CD4-positive, alpha-beta T cell treated with Interleukin-15 for 1 hour (primary cell): ENCODE measurements around the gene COMT.
"Not testable (repeated sequence)": the region's sequence is repeated elsewhere in the genome, so short reads cannot be mapped to it uniquely, and the experiment has no call there.

Experiments used
- DNase-seq: peaks from one replicate; pipeline ENCODE4 v3.0.0-alpha.2; 2020

COMT gene

DNA sequence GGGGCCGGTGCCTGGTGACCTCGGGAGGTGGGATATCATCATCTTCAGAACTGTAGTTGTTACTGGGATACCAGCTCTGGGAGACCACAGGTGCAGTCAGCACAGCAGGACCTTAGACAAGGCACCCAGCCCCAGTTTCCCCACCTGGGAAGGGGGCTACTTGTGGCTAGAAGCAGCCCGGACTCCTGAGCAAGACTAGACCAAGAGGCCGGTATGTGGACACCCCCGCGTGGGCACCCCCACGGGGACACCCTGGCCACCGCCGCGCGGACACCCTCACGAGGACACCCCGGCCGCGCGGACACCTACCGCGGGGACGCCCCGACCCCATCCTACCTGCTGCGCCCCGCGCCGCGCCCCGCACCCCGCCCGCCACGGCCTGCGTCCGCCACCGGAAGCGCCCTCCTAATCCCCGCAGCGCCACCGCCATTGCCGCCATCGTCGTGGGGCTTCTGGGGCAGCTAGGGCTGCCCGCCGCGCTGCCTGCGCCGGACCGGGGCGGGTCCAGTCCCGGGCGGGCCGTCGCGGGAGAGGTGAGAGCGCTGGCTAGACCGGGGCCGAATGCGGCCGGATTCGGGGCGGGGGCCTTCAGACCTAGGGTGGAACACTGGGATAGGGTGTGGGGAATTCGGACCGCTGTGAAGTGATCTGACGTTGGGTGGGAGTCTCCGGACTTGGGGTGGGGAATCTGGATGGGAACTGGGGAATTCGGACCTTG, at the start of gene COMT, which contains the start of gene TXNRD2:
COMT (plus strand) TSS at position 408 of the 718 bp plus-strand sequence. CDS start 20,755 bp downstream, outside the sequence.
TXNRD2 (minus strand) TSS at position 454 of the 718 bp plus-strand sequence; CDS start at position 439, 15 bp downstream.
- DNase-seq, result peak; percentile 70

DNA sequence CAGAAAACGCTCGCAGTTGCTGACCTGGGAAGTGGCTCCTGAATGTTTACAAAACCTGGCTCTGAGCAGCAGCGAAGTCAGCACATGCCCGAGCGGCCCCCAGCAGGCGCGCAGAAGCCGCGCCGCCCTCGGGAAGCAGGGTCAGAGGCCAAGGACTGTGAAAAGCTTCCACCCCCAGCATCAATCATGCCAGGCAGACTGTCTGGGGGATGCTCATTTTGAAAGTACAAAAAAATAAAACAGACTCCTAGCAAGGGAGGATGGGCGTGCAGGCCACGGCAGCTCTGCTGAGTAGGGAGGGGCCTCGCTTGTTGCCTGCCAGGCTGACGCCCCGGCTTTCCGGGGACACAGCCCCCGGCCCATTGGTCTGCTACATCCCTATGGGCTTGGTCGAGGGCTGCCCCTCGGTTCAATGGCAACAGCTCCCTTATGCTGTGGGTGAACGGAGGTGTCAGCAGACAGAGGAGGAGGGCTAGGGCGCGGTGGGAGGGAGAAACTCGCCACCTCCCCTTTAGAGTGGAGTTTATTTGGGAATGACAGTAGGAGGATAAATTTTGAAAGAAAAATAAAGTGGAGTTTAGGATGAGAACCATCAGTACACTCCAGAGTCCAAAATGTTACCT, 49.2 kb upstream of the COMT start:
- DNase-seq, result peak; percentile 40

DNA sequence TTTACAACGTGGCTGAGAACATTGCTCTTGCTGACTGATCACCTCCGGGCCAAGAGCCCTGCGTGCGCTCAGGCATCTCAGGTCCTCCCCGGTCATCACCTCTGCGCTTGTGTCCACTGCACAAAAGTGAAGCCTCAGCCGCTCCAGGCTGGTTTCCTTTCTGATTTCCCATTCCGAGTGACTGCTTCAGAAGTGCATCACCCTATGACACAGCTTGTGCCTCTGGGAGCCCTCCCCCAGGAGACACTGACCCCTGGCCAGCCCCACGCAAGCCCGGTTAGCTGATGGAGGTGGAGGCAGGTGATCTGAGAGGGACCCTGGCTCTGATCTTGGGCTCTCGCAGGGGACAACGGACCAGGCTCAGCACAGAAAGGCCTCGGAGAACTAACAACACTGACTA, 48.6 kb upstream of the COMT start:
- DNase-seq, result no peak

DNA sequence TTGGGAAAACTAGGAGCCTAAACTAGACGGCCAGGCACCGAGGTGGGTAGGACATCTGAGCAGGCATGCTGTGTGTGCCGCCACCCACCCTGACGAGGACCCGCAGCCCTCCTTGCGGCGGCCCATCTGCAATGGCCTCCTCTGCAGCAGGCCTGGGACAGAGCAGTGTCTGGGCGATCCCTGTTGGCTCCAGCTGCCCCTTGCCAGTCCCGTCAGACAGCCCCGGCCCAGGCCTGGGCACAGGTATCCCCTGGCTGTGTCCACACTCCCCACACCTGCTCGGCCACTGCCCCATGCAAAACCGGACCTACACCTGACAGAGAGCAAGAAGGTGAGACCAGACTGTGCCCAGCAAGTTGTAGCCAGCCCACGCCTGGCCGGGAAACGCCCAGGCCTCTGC, 48.2 kb upstream of the COMT start:
- no peak for DNase-seq

DNA sequence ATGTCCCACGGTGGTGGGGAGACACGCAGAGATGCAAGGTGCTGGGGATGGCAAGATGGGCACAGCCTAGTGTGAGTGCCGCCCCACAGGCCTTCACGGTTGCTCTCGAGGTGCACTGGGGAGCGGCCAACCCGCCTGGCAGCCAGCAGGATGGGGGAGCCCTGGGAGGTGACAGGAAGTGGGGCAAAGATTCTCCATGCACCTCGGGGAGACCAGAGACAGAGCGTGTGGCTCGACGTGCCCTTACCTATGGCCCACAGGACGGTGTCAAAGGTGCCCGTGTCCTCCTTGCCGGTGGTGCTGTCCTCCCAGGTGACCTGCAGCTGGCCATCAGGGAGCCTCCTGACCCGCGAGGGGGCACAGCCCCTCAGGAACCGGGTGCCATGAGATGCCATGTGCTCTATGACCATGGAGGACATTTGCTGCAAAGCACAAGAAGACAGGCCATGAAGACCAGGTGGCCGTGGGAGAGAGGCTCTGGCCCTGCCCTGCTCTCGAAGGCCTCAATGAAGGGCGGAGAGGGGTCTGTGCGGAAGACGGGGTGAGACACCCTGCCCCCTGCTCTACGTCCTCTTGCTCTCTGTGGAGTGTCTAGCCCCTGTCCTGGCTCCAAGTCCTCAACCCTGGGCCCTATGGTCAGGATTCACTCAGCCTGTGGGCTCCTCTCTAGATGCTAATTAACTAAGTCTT, 46.3 kb upstream of the COMT start:
- DNase-seq, result no peak

DNA sequence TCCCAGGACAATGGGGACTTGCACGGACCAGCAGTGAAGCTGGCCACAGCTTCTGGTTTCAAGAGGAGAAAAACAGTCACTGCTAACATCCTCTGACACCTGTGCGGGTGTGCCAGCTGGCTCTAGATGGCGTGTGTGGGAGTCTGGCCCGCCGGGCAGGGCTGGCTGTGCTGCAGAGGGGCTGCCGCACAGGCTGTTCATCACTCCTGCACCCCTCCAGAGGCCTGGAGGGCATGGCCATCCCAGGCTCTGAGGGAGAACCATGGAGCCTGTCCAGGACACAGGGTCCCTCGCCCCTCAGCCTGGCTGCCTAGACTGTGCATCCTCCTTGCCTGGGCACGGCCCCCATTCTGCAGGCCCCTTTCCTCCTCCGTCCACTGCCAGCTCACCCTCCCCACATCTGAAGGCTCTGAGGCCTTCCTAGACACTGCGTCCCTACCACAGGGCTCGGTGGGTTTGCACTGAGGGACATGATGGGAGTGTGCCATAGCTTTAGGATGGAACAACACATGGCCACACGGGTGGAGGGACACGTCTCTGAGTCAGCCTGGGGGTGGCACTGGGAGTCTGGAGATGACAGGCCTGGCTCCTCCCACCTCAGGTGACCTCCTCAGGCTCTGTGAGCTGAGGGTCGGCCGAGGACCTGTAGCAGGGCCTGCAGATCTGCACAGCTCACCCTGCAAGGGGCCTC, 44.8 kb upstream of the COMT start:
- DNase-seq, result no peak

DNA sequence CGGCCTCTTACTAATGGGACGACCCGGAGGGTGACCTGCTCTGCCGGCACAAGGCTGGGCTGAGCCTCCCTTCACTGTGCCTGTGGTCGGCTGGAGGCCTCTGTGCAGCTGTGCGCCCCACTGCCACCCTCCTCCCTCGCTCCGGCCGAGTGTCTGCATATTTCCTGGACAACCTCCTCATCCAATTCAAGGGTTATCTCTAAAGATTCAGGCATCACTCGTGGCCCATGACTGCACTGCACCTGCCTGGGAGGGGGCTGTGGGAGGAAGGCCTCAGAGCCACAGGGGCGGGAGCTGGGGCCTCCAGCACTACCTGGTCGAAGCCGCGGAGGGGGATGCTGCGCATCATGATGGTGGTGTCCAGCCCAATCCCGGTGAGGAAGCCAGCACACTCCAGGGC, 43.8 kb upstream of the COMT start:
- no peak for DNase-seq

DNA sequence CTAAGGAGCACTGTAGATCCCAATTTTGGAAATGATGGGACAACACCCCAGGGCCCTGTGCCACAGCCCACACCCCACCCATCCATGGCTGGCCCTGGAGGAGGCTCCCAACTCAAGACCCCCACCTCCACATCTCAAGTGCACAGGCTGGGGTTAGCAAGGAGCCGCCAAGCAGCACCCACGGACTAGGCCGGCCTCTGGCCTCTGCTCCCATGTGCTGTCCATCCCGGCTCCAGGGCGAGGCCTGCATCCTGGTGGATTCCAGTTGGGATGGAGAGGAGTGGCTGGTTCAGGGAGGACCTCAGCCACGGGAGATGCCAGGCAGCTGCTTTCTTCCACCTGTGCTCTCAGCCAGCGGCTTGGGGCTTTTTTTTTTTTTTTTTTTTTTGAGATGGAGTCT, 43.4 kb upstream of the COMT start:
- DNase-seq, result no peak

DNA sequence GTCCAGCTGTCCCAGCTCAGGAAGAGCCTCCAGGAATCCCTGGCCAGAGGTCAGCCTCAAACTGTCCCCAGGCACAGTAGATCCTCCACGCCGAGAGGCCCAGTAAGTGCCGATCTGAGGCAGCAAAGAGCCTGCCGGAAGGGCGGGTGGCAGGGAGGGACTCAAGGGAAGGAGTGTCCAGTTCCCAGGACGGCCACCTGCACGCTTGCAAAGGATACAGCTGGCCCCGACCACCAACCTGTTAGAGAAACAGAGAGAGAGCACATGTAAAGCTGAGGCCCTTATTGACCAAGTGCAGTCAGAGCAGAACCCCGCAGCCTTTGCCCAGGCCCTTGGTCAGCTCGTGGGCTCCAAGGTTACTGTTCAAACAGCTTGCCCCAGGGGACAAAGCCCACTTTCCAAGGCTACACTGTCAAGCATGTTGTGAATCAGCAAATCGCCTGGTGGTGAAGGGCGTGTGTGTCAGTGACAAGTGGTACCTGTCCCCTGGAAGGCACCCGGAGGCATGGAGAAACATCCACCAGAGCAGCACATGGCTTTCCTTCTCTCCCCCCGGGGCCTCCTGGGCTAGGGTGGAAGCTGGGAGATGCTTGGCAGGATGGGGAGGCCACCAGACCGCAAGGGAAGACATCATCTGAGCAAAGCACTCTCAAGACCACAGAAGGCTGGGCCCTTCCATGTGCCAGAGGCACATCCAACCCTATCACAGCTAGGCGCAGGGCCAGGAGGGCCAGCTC, 42.6 kb upstream of the COMT start:
- no peak for DNase-seq

DNA sequence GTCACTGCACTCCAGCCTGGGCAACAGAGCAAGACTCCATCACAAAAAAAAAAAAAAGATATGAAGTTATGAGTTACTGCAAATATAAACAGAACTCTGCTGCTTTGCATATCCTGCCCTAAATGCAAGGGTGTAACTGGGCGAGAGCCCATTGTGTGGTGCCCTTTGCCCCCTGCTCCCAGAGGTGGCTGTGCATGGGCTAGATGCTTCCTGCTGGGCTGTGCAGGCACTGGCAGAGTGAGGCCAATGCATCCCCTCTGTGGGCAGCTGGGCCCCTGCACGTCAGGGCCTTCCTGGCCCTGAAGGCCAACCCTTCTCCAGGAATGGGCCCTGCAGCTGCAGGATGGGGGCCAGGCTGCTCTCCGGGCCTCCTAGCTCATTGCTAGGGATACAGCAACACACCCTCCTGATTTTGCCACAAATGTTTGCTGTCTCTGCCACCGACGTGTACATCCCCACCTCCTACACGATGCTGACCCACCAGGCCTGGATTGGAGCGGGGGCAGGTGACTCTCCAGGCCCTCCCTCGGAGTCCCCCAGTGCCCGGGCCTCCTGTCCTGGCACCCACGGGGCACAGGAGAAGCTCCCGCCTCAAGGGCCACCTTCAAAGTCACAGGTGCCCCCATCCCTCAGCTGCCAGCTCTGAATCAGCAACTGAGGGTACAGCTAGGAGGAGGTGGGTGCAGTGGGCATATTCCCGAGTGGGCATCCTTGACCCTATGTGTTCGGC, 40.7 kb upstream of the COMT start:
- no peak for DNase-seq

DNA sequence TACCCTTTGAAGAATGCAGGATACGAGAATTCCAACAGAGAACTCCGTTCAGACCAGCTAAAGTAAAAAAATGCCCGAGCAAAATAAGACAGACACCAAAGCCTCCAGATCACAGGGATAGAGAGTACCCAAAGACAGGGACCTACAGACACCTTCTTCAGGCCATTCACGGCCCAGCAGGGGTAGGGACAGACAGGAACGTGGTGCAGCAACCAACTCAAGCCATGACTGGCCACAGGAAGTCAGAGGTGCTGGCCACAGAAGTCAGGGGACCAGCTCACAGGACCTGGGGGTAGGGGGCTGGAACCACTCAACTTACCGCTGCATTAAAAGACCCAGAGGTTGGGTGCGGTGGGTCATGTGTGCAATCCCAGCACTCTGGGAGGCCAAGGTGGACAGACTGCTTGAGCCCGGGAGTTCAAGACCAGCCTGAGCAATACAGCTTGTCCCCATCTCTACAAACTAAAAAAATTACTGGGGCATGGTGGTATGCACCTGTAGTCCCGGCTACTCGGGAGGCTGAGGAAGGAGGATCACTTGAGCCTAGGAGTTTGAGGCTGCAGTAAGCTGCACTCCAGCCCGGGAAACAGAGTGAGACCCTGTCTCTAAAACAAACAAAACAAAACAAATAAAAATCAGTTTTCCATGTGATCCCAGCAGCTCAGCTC, 39.9 kb upstream of the COMT start:
- DNase-seq, result no peak

DNA sequence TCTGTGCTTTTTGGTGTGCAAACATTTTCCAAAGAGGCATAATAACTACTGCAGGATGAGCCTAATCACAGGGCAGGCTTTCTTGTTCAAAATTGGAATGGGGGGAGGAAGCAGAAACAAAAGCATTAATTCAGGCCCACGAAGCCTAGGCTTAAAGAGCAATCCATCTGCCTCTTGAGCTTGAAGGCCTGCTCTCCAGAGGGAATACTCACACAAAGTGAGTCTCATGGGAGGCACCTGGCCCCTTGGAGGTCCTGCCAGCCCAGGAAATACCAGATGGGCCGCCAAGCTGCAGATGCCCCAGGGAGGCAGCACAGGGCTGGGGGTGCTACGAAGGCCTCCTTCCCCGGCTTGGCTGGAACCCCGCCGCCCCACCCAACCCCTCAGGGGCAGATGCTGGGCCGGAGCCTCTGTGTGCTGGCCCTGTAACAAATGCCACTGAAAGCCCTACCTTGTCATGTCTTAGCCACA, 39.3 kb upstream of the COMT start:
- DNase-seq, result no peak

DNA sequence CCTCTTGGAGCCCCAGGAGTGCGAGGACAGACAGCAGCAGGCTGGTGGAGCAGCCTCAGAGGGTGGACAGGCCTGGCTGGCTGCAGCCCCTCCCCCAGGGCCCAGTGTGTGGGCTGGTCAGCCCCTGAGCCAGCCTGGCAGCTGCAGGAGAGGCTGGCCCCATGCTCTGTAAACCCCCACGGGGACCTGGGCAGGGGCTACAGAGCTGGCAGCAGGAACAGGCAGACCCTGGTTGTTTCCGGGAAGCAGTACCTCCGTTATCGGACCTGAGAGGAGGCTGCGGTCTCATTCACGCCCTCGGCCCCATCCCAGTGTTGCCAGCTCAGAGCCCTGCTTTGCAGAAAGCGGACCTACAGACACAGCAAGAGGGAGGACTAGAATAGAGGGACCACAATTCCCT, 38.5 kb upstream of the COMT start:
- no peak for DNase-seq

DNA sequence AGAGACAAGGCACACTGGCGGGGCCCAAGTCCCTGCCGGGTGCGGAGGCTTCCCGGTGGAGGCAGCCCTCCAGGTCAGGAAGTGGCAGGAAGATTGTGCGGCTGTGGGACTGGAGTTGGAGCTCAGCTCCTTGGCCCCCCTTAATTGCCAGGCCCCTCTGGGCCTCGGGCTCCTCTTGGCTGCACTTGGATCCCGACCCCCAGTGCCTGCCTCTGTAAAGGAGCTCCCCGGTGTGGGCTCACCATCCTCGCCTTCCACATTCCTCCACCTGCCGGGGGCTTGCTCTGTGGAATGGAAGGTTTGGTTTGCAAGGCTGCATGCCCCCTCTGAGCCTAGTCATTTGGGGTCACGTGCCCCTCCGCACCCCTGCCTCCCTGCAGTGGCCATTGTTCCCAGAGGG, 38.1 kb upstream of the COMT start:
- no peak for DNase-seq

DNA sequence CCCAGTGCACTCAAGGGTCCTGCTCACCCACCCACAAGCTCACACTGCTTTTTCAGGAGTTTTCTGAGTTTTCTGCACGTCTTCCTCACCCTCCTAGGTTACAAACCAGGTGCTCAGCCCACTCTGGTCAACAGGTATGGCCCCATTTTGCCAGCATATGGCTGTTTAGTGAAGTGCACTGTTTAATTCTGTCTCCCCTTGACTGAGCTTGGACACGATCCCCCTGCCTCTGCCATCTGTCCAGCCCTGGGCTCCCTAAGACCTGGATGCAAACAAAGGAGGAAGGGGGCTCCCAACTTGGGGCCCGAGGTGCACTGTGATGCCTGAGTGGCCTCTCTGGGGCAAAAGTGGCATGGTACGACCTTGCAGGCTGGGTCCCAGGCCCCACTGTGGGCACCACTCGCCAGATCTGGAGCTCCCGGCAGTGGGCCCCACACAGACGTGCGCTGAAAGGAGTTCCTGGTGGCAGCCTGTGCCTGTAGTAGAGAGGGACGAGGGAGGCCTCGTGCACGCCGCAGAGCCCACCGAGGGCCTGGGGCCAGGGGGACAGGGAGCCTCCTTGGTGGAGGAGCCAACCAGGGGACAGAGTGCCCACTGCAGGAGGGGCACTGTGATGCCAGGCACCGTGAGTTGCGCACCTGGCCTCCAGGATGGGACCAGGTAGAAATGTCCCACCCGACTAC, 37.3 kb upstream of the COMT start:
- no peak for DNase-seq

DNA sequence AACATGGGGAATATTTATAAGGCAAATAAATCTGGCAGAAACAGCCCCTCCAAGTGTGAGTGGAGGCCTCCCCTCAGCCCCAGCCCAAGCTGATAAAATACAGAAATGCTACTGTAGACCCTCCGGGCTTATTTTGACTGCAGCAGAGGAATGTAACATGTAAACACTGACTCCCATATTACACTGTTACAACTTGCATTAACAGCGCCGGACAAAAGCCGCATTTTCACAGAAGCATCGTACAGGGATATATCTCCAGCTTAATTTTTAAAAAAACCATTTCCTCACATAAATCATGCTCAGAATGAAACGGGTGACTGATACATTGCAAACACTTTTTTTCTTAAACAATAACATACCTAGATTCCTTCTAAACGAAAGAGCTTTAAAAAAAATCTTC, 36.6 kb upstream of the COMT start:
- DNase-seq, result no peak

DNA sequence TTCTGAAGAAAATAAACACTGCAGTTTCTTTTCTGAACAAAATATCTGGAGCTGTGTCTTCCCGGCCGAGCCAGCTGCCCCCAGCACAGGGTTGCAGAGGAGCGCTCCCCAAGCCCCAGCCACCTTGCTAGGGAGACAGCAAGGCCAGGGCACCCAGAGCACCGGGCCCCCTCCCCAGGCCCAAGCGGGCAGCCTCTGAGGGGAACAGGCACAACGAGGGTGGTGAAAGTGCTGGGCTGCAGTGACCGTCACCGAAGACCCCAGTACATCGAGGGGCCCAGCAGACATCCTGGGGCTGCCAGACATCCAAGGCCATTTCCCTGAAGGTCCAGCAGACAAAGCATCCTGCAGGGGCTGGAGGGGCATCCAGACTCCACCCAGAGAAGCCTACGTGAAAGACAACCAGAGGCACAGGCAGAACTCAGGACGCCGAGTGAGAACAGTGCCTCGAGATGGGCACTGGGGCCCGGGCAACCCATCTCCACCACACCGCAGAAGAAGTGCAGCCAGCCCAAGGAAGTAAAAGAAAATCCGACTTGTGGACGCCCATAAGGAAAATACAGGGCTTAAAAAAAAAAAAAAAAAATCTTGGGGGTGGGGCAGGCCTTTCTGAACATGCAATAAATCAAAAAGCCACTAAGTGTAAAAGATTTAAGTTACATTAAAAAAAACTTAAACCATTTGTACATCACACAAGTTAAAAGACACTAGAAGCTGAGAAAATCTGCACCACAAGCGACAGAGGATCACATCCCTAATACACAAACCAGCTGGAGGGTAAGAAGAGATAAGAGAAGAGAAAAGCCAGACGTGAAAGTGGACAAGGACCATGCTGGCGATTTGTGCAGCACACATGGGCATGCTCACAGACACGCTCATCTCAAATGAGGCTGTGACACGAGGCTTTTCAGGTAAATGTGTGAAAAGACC, 36.0 kb upstream of the COMT start:
- DNase-seq, result no peak

DNA sequence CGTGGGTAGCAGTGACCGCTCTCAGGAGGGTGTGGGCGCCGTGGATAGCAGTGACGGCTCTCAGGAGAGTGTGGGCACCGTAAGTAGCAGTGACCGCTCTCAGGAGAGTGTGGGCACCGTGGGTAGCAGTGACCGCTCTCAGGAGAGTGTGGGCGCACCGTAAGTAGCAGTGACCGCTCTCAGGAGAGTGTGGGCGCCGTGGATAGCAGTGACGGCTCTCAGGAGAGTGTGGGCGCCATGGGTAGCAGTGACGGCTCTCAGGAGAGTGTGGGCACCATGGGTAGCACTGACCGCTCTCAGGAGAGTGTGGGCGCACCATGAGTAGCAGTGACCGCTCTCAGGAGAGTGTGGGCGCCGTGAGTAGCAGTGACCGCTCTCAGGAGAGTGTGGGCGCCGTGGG, 34.7 kb upstream of the COMT start:
- not testable (repeated sequence) for DNase-seq

DNA sequence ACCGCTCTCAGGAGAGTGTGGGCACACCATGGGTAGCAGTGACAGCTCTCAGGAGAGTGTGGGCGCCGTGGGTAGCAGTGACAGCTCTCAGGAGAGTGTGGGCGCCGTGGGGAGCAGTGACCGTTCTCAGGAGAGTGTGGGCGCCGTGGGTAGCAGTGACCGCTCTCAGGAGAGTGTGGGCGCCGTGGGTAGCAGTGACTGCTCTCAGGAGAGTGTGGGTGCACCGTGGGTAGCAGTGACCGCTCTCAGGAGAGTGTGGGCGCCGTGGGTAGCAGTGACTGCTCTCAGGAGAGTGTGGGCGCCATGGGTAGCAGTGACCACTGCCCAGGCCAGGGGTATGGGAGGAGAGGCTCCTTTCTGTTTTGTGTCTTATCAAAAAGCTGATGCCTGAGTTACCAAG, 33.7 kb upstream of the COMT start:
- DNase-seq, result not testable (repeated sequence)
